OCI-M2 (cell line): ENCODE results near the gene VGF.
"Not testable (repeated sequence)": the region's sequence is repeated elsewhere in the genome, so short reads cannot be mapped to it uniquely, and the experiment has no call there.

Experiments
- DNase-seq: peaks from one replicate; lab custom pipeline; 2025; ENCODE audit not compliant: unreplicated experiment; lab: John Stamatoyannopoulos, UW

Gene VGF

GRCh38 chr7:101120315-101120714 lies 45.1 kb downstream of the VGF start:
- no peak for DNase-seq

GRCh38 chr7:101119876-101120275 lies 45.5 kb downstream of the VGF start:
- DNase-seq = no peak

GRCh38 chr7:101118856-101119255 lies 46.5 kb downstream of the VGF start:
- DNase-seq = no peak

GRCh38 chr7:101116898-101117297 lies 48.5 kb downstream of the VGF start:
- no peak for DNase-seq

GRCh38 chr7:101115215-101115614 lies 50.2 kb downstream of the VGF start:
- DNase-seq = no peak

GRCh38 chr7:101114492-101114891 lies 50.9 kb downstream of the VGF start:
- DNase-seq = no peak

- no peak for DNase-seq
These were observed 51.5 kb downstream of the VGF start for GRCh38 chr7:101113836-101114235.

GRCh38 chr7:101113140-101113539 lies 52.2 kb downstream of the VGF start:
- DNase-seq = not testable (repeated sequence)
